Measurements from ENCODE around the gene KCNH2. TPM values are rescaled to one million over a fixed set of nuclear protein-coding genes. Genes with fewer than 3 reads are reported as not detected.

Gene KCNH2
- total and polyA plus RNA-seq, 10 of the 15 experiments (the other 5 are each of a cell fraction or from before 2014, with no cell fraction given), result 0.04 to 0.24 (median 0.17) TPM; not detected in 6

- TF ChIP-seq IKZF2 (IDR thresholded peaks at IDR 0.05), result no peak
- no peak for TF ChIP-seq JUND (IDR thresholded peaks at IDR 0.05; ENCODE audit: low read depth, low read length)
Observed at GRCh38 chr7:150946421-150947240, 31.5 kb downstream of the KCNH2 start (continued).

DNA sequence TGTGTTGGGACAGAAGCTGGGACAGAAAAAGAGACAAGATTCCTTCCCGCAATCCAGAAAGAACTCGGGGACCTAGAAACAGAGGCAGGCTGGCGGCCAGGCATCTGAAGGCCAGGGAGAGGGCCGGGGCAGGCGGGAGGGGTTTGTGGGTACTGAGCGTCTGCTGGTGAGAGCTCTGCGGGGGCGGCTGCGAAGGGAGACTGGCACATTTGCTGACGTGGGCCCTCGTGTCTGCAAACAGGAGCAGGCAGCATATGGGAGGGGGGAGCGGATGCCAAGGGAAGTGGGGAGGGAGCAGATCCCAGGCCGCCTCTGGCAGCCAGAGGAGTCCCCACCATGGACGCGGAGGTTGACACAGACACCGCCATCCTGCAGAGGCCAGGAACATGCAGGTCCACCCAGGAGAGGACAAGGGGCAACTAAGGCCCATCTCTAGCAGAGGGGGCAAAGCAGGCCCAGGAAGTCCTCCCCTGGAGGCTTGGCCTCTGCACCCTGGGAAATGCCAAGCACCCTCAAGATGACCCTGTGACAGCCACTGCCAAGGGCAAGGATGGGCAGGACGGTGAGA lies 32.2 kb downstream of the KCNH2 start:
- H3K36me3 ChIP-seq (ENCODE audit: control insufficient read depth in 2 of 2, insufficient read depth in 2 of 2, low read length in 1 of 2), result no peaks in the 10 kb centered on the region
- 41% methylated on average over 17 of the region's 17 CpGs for WGBS (ENCODE audit: insufficient coverage, insufficient replicate concordance, low lambda C conversion rate, missing lambda C conversion rate)
- no peak overlapping the region for H3K9ac ChIP-seq (ENCODE audit: control insufficient read depth, insufficient read depth, low read length)
- BruUV-seq (replicated peaks), result no TSS peak
- no peak overlapping the region for H3K4me2 ChIP-seq (ENCODE audit: control insufficient read depth, insufficient read depth)
- ChIA-PET CTCF (interaction anchor here (1.0 kb wide), 1 partner anchor 17 kb away, joined by 3 read pairs; no protein-coding TSS in a partner anchor), RAD21 (ENCODE audit: unreplicated experiment) (no interaction called here), SMC1A (ENCODE audit: uncharacterized antibody, unreplicated experiment) (no interaction called here), POLR2A (no interaction called here)
- intact Hi-C loops (cut with micrococcal nuclease; ENCODE audit: unreplicated experiment) (no loop called here), in situ Hi-C loops (cut with MboI) (no loop called here)
- H3K4me1 ChIP-seq (ENCODE audit: control insufficient read depth, insufficient read depth, low read length), result no peaks in the 10 kb centered on the region
- H4K20me1 ChIP-seq (ENCODE audit: control insufficient read depth, insufficient read depth), result no peaks in the 10 kb centered on the region
- no peaks in the 10 kb centered on the region for H3K9me3 ChIP-seq (replicated peaks; ENCODE audit: control insufficient read depth, insufficient read depth, low read length)
- TF ChIP-seq HDAC2 (IDR thresholded peaks at IDR 0.05) (no peak), NFIC (IDR thresholded peaks at IDR 0.05; ENCODE audit: low read depth, low read length) (no peak), TCF12 (IDR thresholded peaks at IDR 0.05; ENCODE audit: low read depth, low read length) (no peak), ATF2 (IDR thresholded peaks at IDR 0.05; ENCODE audit: low read length) (no peak), EP300 (IDR thresholded peaks at IDR 0.05; ENCODE audit: borderline replicate concordance in 1 of 2, control insufficient read depth in 1 of 2, low read depth in 2 of 2, low read length in 2 of 2) (no peak), ZNF622 (IDR thresholded peaks at IDR 0.05) (no peak), IRF3 (IDR thresholded peaks at IDR 0.05) (no peak), HSF1 (IDR thresholded peaks at IDR 0.05; ENCODE audit: low read depth, low read length) (no peak), ATF3 (IDR thresholded peaks at IDR 0.05; ENCODE audit: borderline replicate concordance, extremely low read depth, low read depth, low read length) (no peak), NR2F1 (conservative IDR thresholded peaks at IDR 0.05) (no peak), SUZ12 (IDR thresholded peaks at IDR 0.05; ENCODE audit: unreplicated experiment) (no peak)
- TF ChIP-seq, protein P1, sequence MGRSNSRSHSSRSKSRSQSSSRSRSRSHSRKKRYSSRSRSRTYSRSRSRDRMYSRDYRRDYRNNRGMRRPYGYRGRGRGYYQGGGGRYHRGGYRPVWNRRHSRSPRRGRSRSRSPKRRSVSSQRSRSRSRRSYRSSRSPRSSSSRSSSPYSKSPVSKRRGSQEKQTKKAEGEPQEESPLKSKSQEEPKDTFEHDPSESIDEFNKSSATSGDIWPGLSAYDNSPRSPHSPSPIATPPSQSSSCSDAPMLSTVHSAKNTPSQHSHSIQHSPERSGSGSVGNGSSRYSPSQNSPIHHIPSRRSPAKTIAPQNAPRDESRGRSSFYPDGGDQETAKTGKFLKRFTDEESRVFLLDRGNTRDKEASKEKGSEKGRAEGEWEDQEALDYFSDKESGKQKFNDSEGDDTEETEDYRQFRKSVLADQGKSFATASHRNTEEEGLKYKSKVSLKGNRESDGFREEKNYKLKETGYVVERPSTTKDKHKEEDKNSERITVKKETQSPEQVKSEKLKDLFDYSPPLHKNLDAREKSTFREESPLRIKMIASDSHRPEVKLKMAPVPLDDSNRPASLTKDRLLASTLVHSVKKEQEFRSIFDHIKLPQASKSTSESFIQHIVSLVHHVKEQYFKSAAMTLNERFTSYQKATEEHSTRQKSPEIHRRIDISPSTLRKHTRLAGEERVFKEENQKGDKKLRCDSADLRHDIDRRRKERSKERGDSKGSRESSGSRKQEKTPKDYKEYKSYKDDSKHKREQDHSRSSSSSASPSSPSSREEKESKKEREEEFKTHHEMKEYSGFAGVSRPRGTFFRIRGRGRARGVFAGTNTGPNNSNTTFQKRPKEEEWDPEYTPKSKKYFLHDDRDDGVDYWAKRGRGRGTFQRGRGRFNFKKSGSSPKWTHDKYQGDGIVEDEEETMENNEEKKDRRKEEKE (IDR thresholded peaks at IDR 0.05), result no peak
- FAIRE-seq (no peak), DNase-seq (ENCODE audit: low read depth, low spot score) (no peak), ATAC-seq (no peak)
- H3K27ac ChIP-seq (ENCODE audit: control insufficient read depth, insufficient read depth), result no peak overlapping the region
- H3K27me3 ChIP-seq (replicated peaks in 1 of 2; ENCODE audit: control insufficient read depth in 2 of 2, insufficient read depth in 2 of 2, low read length in 1 of 2), result peaks cover 0 to 2% of the 10 kb centered on the region in 2 experiments; a peak in 2 of 4 replicates
- H3K79me2 ChIP-seq (ENCODE audit: control insufficient read depth, insufficient read depth, low read length), result no peaks in the 10 kb centered on the region
- no peak overlapping the region for H2AFZ ChIP-seq (ENCODE audit: control insufficient read depth, low read depth, low read length)
- H3K4me3 ChIP-seq, result no peak overlapping the region
